Lower leg skin (tissue), 3 donors: ENCODE results near the gene MAU2.
"Not testable (repeated sequence)": the region's sequence is repeated elsewhere in the genome, so short reads cannot be mapped to it uniquely, and the experiment has no call there.

Experiments used
- CTCF ChIP-seq, 3 donors: fragments of 450-650 bp; IDR thresholded peaks; one replicate each; pipeline ENCODE4 v1.5.1; 2016; ENCODE audit warnings: antibody characterized with exemption in 3 of 3, mild to moderate bottlenecking in 3 of 3, moderate library complexity in 2 of 3
- POLR2A ChIP-seq, 2 donors: fragments of 450-650 bp; IDR thresholded peaks; one replicate each; pipeline ENCODE4 v1.6.1; 2016 to 2017; ENCODE audit warnings: antibody characterized with exemption in 2 of 2, mild to moderate bottlenecking in 1 of 2, moderate library complexity in 1 of 2

GRCh38 chr19:19389683-19390082 is 69.1 kb downstream of the MAU2 start:
- TF ChIP-seq CTCF, POLR2A (IDR thresholded peaks at IDR 0.05): not testable (repeated sequence)
